Liver (tissue), 9 donors: ENCODE measurements around the gene UBE2S. TPM values are rescaled to one million over a fixed set of nuclear protein-coding genes. Genes with fewer than 3 reads are reported as not detected.

ENCODE experiments used
- DNase-seq: peaks from one replicate; pipeline ENCODE4 v3.0.0-alpha.2; 2017; ENCODE audit warnings: low spot score
- H3K27ac ChIP-seq, 2 donors: one replicate each; pipeline ENCODE4 v1.7.0; 2013; ENCODE audit warnings: inconsistent platforms in 2 of 2, low read length in 2 of 2, control low read depth in 1 of 2, low read depth in 1 of 2, mild to moderate bottlenecking in 1 of 2
- H3K27me3 ChIP-seq, 4 donors: one replicate each; pipeline versions ENCODE4 v1.6.1 to v1.7.0; 2013; ENCODE audit warnings: low read length in 3 of 4, inconsistent platforms in 1 of 4, mild to moderate bottlenecking in 1 of 4, moderate library complexity in 1 of 4; ENCODE audit not compliant: control insufficient read depth in 4 of 4, insufficient read depth in 4 of 4
- H3K36me3 ChIP-seq, 4 donors: one replicate each; pipeline versions ENCODE4 v1.6.1 to v1.7.0; 2013; ENCODE audit warnings: low read length in 3 of 4, mild to moderate bottlenecking in 3 of 4, low read depth in 1 of 4, moderate library complexity in 1 of 4; ENCODE audit not compliant: control insufficient read depth in 4 of 4, insufficient read depth in 3 of 4
- H3K4me1 ChIP-seq, 4 donors: one replicate each; pipeline versions ENCODE4 v1.6.1 to v1.7.0; 2013; ENCODE audit warnings: low read length in 3 of 4, mild to moderate bottlenecking in 3 of 4, moderate library complexity in 1 of 4; ENCODE audit not compliant: control insufficient read depth in 4 of 4, insufficient read depth in 4 of 4
- H3K4me3 ChIP-seq, 3 donors: one replicate each; pipeline versions ENCODE4 v1.6.1 to v1.7.0; 2013; ENCODE audit warnings: low read length in 3 of 3, control low read depth in 1 of 3, low read depth in 1 of 3, mild to moderate bottlenecking in 1 of 3
- H3K9ac ChIP-seq, 2 donors: one replicate each; pipeline ENCODE4 v1.7.0; 2013; ENCODE audit warnings: low read length in 2 of 2, mild to moderate bottlenecking in 2 of 2, moderate library complexity in 2 of 2, control low read depth in 1 of 2, low read depth in 1 of 2
- H3K9me3 ChIP-seq, 4 donors: one replicate each; pipeline versions ENCODE4 v1.6.1 to v1.7.0; 2013; ENCODE audit warnings: low read length in 3 of 4; ENCODE audit not compliant: control insufficient read depth in 4 of 4
- FOXA1 ChIP-seq: IDR thresholded peaks from 2 replicates; pipeline ENCODE4 v1.6.1; 2016; ENCODE audit warnings: antibody characterized with exemption
- FOXA2 ChIP-seq: IDR thresholded peaks from 2 replicates; pipeline ENCODE4 v1.6.1; 2016; ENCODE audit warnings: antibody characterized with exemption
- HNF4G ChIP-seq: IDR thresholded peaks from 2 replicates; pipeline ENCODE4 v1.6.1; 2016; ENCODE audit warnings: antibody characterized with exemption
- JUND ChIP-seq, 2 donors: IDR thresholded peaks; 2 replicates each; pipeline ENCODE4 v1.6.1; 2016; ENCODE audit warnings: antibody characterized with exemption in 2 of 2
- NR2F2 ChIP-seq: IDR thresholded peaks from 2 replicates; pipeline ENCODE4 v1.6.1; 2016; ENCODE audit warnings: antibody characterized with exemption
- RAD21 ChIP-seq, 2 donors: IDR thresholded peaks; 2 replicates each; pipeline ENCODE4 v1.6.1; 2016; ENCODE audit warnings: antibody characterized with exemption in 2 of 2, mild to moderate bottlenecking in 2 of 2
- RXRA ChIP-seq, 2 donors: IDR thresholded peaks; 2 replicates each; pipeline ENCODE4 v1.6.1; 2017 to 2018; ENCODE audit warnings: antibody characterized with exemption in 2 of 2, mild to moderate bottlenecking in 1 of 2
- SP1 ChIP-seq: IDR thresholded peaks from 2 replicates; pipeline ENCODE4 v1.6.1; 2018; ENCODE audit warnings: antibody characterized with exemption, mild to moderate bottlenecking
- TAF1 ChIP-seq: conservative IDR thresholded peaks from 2 replicates; pipeline ENCODE4 v1.6.1; 2016; ENCODE audit warnings: antibody characterized with exemption, mild to moderate bottlenecking
- YY1 ChIP-seq: IDR thresholded peaks from 2 replicates; pipeline ENCODE4 v1.6.1; 2016; ENCODE audit warnings: antibody characterized with exemption, mild to moderate bottlenecking
- WGBS: extraction: QIAGEN DNeasy Blood & Tissue Kit; methylation state at CpG from one replicate; pipeline ENCODE4 v1.1.7; 2013; 5-methylcytosine and 5-hydroxymethylcytosine counted together
- polyA plus RNA-seq, 2 donors: library from polyadenylated mRNA; stranded (reverse) in 1 of 2; unstranded in 1 of 2; fragments of 200-250 nt in 1 of 2; fragments of >200 nt in 1 of 2; fragmentation: Nextera tagmentation in 1 of 2; extraction: Ambion mirVana in 1 of 2; gene quantifications; one replicate each; pipeline versions ENCODE4 v1.2.1 to v1.2.3, GENCODE V29; 2013 to 2015
- total RNA-seq, 2 donors: library from RNA; depleted of rRNA; stranded (reverse); fragments of >200 nt; gene quantifications; one replicate each; pipeline ENCODE4 v1.2.3, GENCODE V29; 2014
- TF ChIP-seq, protein P1 (sequence below): IDR thresholded peaks from 2 replicates; pipeline ENCODE4 v1.6.1; 2016; ENCODE audit warnings: antibody characterized with exemption
- TF ChIP-seq, protein P2 (sequence below): IDR thresholded peaks from 2 replicates; pipeline ENCODE4 v1.6.1; 2016; ENCODE audit warnings: antibody characterized with exemption, mild to moderate bottlenecking
- TF ChIP-seq, protein P3 (sequence below): fragments of 150-350 bp; IDR thresholded peaks from 2 replicates; pipeline ENCODE4 v1.5.1; 2017; ENCODE audit warnings: improper control_type of control experiment, low read depth, low read length; ENCODE audit not compliant: missing input control
- TF ChIP-seq, protein P4 (sequence below): IDR thresholded peaks from 2 replicates; pipeline ENCODE4 v1.6.1; 2016; ENCODE audit warnings: antibody characterized with exemption
- donor health status: healthy.
- donor health status: healthy.
- donor health status: healthy.
- donor health status: healthy.
- donor health status: healthy.

UBE2S gene
- total and polyA plus RNA-seq, 4 donors = 5.2 to 95.2 (median 6.8) TPM

DNA sequence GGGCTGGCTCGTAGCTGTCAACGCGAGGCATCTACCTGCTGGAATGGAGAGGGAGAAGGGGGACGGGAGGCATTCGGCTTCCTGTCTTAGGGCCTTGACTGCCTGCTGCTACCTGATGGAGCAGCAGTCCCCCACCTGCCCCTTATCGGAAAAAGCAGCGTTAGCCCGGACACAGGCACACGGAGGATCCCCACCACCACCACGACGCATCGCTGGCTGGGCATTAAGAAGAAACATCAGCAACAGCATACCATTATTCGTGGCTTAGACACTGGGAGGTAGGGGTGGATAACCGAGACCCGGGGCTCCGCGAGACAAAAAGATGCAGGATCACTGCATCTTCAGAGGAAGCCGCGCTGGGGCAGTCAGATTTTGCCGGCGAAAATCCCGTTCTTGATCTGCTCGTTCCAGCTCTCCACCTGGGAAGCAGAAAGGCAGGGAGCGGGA, 54.2 kb downstream of the UBE2S start:
- DNase-seq = no peak
- peak overlapping the region in 1 of 3 donors; percentile 34 for H3K4me3 ChIP-seq
- no peaks in the 10 kb centered on the region for H3K36me3 ChIP-seq
- no peak overlapping the region for H3K27ac ChIP-seq
- no peak for TF ChIP-seq YY1
- no peak for TF ChIP-seq RXRA (IDR thresholded peaks at IDR 0.05)
- TF ChIP-seq HNF4G = no peak
- no peak for TF ChIP-seq FOXA2
- TF ChIP-seq TAF1 = no peak
- TF ChIP-seq, protein P1, sequence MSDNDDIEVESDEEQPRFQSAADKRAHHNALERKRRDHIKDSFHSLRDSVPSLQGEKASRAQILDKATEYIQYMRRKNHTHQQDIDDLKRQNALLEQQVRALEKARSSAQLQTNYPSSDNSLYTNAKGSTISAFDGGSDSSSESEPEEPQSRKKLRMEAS = no peak
- no peak for TF ChIP-seq SP1
- no peak for TF ChIP-seq FOXA1
- H3K4me1 ChIP-seq = peaks cover 0 to 4% (median 1%) of the 10 kb centered on the region in 4 donors
- WGBS = 6% methylated on average over 24 of the region's 24 CpGs
- H3K27me3 ChIP-seq = peaks cover 0 to 8% (median 6%) of the 10 kb centered on the region in 4 donors
- no peak overlapping the region for H3K9ac ChIP-seq
- no peaks in the 10 kb centered on the region for H3K9me3 ChIP-seq

DNA sequence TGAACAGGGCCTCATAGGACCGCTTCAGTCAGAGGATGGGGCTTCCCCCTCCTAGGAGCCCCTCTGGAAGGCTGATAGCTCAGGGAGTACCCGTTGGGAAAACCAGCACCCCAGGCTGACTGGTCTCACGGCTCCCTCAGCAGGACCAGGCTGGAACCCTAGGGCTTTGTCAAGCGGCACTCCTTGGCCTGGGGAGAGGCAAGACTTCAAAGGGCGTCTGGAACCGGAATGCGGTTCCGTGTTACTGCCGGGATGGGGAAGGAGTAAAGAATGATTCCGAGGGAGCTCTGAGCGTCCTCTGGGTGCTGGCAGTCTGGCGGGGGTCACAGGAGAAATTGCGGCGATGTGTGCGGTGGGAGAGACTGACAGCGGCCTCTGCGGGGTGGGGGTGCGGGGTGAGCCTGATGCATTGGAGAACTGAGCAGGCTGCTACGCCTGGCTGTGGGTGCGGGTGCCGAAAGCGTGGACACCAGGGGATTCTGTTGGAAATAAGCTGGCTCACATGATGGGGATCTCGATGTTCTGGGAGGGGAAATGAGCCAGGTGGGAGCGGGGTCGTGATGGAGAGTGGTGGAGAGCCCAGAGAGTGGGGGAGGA, 54.9 kb downstream of the UBE2S start:
- Histone ChIP-seq H3K9me3 (no peaks in the 10 kb centered on the region), H3K27me3 (peaks cover 0 to 8% (median 6%) of the 10 kb centered on the region in 4 donors), H3K36me3 (no peaks in the 10 kb centered on the region), H3K9ac (no peak overlapping the region), H3K4me1 (peaks cover 0 to 4% (median 1%) of the 10 kb centered on the region in 4 donors), H3K27ac (no peak overlapping the region), H3K4me3 (no peak overlapping the region)
- no peak for DNase-seq
- WGBS = 56% methylated on average over 25 of the region's 25 CpGs
- TF ChIP-seq, protein P2, sequence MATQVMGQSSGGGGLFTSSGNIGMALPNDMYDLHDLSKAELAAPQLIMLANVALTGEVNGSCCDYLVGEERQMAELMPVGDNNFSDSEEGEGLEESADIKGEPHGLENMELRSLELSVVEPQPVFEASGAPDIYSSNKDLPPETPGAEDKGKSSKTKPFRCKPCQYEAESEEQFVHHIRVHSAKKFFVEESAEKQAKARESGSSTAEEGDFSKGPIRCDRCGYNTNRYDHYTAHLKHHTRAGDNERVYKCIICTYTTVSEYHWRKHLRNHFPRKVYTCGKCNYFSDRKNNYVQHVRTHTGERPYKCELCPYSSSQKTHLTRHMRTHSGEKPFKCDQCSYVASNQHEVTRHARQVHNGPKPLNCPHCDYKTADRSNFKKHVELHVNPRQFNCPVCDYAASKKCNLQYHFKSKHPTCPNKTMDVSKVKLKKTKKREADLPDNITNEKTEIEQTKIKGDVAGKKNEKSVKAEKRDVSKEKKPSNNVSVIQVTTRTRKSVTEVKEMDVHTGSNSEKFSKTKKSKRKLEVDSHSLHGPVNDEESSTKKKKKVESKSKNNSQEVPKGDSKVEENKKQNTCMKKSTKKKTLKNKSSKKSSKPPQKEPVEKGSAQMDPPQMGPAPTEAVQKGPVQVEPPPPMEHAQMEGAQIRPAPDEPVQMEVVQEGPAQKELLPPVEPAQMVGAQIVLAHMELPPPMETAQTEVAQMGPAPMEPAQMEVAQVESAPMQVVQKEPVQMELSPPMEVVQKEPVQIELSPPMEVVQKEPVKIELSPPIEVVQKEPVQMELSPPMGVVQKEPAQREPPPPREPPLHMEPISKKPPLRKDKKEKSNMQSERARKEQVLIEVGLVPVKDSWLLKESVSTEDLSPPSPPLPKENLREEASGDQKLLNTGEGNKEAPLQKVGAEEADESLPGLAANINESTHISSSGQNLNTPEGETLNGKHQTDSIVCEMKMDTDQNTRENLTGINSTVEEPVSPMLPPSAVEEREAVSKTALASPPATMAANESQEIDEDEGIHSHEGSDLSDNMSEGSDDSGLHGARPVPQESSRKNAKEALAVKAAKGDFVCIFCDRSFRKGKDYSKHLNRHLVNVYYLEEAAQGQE = no peak
- TF ChIP-seq FOXA1 = no peak
- TF ChIP-seq NR2F2 = no peak
- TF ChIP-seq, protein P3, sequence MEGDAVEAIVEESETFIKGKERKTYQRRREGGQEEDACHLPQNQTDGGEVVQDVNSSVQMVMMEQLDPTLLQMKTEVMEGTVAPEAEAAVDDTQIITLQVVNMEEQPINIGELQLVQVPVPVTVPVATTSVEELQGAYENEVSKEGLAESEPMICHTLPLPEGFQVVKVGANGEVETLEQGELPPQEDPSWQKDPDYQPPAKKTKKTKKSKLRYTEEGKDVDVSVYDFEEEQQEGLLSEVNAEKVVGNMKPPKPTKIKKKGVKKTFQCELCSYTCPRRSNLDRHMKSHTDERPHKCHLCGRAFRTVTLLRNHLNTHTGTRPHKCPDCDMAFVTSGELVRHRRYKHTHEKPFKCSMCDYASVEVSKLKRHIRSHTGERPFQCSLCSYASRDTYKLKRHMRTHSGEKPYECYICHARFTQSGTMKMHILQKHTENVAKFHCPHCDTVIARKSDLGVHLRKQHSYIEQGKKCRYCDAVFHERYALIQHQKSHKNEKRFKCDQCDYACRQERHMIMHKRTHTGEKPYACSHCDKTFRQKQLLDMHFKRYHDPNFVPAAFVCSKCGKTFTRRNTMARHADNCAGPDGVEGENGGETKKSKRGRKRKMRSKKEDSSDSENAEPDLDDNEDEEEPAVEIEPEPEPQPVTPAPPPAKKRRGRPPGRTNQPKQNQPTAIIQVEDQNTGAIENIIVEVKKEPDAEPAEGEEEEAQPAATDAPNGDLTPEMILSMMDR = no peak
- TF ChIP-seq TAF1 = no peak
- no peak for TF ChIP-seq SP1
- no peak for TF ChIP-seq HNF4G
- TF ChIP-seq RAD21 (IDR thresholded peaks at IDR 0.05) = no peak
- TF ChIP-seq, protein P4, sequence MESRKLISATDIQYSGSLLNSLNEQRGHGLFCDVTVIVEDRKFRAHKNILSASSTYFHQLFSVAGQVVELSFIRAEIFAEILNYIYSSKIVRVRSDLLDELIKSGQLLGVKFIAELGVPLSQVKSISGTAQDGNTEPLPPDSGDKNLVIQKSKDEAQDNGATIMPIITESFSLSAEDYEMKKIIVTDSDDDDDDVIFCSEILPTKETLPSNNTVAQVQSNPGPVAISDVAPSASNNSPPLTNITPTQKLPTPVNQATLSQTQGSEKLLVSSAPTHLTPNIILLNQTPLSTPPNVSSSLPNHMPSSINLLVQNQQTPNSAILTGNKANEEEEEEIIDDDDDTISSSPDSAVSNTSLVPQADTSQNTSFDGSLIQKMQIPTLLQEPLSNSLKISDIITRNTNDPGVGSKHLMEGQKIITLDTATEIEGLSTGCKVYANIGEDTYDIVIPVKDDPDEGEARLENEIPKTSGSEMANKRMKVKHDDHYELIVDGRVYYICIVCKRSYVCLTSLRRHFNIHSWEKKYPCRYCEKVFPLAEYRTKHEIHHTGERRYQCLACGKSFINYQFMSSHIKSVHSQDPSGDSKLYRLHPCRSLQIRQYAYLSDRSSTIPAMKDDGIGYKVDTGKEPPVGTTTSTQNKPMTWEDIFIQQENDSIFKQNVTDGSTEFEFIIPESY = no peak
- no peak for TF ChIP-seq JUND (IDR thresholded peaks at IDR 0.05)
- no peak for TF ChIP-seq FOXA2
- TF ChIP-seq RXRA (IDR thresholded peaks at IDR 0.05) = no peak
- TF ChIP-seq, protein P1 = no peak
